Amygdala (tissue), 56 donors: ENCODE results near the gene NANOGP8.
"Not testable (repeated sequence)": the region's sequence is repeated elsewhere in the genome, so short reads cannot be mapped to it uniquely, and the experiment has no call there.

Experiments used
- DNase-seq, 56 donors: peaks; one replicate each; lab custom pipeline; 2025; lab: John Stamatoyannopoulos, UW

The NANOGP8 gene

DNA sequence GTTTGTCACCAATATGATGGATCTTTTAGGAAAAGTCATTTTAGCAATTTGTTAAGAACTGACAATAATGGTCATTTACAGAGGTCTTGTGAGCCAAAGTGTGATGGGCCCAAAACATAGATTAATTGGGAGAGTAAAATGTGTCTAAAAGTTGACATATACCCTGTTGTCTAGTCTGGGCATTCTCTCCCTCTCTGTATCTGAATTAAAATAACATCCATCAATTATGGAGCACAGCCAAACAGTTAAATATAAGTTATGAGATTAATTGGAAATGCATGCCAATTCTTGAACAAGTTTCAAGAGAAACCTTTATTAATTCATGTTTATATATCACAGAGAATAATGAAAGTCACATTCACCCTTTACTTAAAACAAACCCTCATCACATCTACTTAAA is 13.6 kb upstream of the NANOGP8 start:
- no peak for DNase-seq

DNA sequence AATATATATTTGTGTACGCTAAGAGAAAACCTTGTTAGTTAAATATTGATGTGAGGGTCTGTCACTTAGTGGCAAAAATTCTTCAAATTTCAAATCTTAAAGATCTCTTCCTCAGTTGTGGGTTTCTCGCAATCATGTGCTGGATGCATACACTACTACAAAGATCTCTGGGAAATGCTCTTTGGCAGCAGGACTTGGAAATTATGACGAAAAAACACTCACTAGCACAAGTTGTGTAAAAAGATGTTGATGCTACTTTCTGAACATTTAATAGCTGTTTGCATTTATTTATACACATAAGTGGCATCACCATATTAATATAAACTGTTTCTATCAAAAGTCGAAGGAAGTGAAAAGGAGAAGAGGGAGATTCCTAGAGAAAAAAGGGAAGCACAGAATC is 10.8 kb upstream of the NANOGP8 start:
- DNase-seq, result no peak

DNA sequence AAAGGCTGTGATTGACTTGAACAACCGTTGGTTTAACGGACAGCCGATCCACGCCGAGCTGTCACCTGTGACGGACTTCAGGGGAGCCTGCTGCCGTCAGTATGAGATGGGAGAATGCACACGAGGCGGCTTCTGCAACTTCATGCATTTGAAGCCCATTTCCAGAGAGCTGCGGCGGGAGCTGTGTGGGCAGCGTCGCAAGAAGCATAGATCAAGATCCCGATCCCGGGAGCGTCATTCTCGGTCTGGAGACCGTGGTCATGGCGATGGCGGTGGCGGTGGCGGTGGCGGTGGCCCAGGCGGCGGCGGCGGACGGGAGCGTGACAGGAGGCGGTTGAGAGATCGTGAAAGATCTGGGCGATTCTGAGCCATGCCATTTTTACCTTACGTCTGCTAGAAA is 7.8 kb upstream of the NANOGP8 start:
- DNase-seq, result no peak

DNA sequence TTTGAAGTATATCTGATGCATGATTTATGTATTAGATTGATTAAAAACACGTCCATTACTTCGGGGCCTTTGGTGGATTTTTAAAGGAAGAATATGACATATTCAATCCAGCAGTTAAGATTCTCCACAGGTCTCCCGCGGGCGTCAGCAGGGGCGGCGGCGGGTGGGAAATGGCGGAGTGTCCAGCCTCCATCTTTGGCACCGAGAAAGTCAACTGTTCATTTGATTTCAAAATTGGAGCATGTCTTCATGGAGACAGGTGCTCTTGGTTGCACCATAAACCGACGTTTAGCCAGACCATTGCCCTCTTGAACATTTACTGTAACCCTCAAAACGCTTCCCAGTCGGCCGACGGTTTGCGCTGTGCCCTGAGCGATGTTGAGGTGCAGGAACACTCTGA is 7.2 kb upstream of the NANOGP8 start:
- DNase-seq, result no peak

DNA sequence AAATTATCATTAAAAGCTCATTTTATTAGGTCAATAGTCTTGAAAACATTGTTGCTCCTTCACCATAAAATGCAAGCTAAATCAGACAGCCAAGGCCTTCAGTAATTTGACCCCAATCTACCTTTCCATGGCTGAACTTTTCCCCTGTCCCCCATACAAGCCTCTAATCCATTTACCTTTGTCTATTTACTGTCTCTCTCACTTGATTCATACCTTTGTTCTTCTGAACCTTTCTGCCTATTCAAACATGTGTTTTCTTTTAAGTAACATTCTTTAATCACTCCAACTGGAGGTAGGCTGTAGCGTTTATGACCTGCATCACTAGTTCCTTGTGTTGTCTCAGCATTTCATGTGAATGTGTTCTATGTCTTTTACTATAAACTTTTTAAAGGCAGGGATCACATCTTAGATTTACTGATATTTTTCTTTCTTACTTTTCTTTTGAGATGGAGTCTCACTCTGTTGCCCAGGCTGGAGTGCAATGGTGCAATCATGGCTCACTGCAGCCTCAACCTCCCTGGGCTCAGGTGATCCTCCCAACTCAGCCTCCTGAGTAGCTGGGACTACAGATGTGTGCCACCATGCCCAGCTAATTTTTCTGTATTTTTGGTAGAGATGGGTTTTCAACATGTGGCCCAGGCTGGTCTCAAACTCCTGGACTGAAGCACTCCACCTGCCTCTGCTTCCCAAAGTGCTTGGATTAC is 5.2 kb upstream of the NANOGP8 start:
- DNase-seq, result no peak

DNA sequence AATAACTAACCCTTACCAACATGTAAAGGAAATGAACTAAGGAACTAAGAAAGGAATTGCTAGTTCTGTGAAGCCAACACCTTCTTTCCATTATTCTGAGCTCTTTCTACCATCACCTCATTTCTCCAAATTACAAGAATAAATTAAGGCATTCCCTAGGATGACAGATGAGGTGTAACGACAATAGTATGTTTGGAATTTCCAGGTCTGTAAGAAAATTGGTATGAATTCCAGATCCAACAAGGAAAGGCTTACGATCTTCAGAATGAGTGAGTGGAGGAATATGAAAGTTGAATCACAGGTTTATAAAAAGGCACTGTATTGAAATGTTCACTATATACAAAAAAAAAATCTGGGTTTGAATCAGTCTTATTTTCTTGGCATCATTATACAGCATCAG is 4.5 kb upstream of the NANOGP8 start:
- no peak for DNase-seq

DNA sequence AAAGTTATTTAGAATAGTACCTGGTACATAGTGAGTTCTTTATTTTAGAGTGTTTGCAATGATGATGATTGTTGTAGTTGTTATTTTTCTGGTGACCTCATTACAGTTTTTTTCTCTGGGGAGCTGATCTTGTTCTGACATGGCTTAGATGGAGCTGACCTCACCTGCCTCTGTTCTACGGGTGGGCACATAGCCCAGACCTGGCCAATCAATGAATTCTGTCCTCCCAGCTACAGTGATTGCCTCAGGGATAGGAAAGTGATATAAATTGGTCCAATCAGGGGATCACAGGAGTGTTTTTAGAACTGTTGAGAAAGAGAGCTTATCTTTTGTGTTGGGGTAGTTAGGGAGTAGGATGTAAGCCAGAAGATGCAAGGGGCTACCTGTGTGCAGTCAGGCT is 3.2 kb upstream of the NANOGP8 start:
- no peak for DNase-seq

DNA sequence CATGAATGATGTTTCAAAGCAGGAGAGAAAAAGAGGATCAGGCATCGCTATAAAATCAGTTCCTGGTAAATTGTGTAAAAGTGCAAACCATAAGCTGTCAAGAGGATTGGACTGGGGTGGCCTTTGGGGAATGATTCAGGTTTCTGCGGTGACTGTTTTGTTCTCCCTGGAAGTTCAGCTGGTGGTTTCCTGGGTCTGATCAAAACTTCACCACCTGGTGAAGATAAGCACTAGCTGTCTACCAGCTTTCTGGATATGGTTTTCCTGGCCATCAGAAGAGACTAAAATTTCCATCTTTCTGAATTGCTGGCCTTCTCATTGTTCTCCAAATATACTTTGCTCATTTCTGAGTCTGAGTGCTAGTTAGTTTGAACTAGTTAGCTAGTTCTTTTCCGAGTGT is 2.7 kb upstream of the NANOGP8 start:
- no peak for DNase-seq

DNA sequence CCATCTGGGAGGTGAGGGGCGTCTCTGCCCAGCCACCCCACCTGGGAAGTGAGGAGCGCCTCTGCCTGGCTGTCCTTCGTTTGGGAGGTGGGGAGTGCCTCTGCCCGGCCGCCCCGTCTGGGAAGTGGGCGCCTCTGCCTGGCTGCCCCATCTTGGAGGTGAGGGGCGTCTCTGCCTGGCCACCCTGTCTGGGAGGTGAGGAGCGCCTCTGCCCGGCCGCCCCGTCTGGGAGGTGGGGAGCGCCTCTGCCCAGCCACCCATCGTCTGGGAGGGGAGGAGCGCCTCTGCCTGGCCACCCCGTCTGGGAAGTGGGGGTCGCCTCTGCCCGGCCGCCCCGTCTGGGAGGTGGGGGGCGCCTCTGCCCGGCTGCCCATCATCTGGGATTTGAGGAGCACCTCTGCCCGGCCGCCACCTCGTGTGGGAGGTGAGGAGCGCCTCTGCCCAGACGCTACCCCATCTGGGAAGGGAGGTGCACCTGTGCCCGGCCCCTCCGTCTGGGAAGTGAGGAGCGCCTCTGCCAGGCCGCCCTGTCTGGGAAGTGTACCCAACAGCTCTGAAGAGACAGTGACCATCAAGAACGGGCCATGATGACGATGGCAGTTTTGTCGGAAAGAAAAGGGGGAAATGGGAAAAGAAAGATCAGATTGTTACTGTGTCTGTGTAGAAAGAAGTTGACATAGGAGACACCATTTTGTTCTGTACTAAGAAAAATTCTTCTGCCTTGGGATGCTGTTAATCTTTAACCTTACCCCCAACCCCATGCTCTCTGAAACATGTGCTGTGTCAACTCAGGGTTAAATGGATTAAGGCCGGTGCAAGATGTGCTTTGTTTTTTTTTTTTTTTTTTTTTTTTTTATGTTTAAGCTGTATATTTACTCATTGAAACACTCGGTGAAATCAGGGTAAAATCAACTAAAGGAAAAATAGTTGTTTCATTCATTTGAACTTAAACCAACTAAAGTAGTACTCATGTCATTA is 2.4 kb downstream of the NANOGP8 start:
- DNase-seq, result not testable (repeated sequence)

DNA sequence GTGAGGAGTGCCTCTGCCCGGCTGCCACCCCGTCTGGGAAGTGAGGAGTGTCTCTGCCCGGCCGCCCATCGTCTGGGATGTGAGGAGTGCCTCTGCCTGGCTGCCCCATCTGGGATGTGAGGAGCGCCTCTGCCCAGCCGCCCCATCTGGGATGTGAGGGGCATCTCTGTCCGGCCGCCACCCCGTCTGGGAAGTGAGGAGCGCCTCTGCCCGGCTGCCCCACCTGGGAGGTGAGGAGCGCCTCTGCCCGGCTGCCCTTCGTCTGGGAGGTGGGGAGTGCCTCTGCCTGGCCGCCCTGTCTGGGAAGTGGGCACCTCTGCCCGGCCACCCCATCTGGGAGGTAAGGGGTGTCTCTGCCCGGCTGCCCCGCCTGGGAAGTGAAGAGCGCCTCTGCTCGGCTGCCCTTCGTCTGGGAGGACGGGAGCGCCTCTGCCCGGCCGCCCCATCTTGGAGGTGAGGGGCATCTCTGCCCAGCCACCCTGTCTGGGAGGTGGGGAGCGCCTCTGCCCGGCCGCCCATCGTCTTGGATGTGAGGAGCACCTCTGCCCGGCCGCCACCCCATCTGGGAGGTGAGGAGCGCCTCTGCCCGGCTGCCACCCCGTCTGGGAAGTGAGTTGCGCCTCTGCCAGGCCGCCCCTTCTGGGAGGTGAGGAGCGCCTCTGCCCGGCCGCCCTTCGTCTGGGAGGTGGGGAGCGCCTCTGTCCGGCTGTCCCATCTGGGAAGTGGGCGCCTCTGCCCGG is 3.3 kb downstream of the NANOGP8 start:
- DNase-seq, result not testable (repeated sequence)

DNA sequence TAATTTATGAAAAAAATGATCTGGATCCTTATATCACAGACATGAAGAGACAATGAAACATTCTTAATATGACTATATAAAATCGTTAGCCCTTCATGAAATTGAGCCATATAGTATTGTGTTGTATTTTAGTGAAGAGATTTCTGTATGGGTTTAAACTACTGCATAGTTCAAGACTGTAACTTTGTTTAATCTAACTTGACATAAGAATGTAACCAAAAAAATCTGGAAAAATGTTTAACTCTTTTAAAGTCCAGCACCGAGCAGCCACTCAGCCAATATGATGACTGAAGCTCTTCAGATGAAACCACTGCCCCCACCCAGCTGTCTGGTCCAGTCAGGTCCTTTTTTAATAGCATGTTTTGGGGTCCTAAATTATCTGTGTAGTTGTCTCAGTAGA is 4.9 kb downstream of the NANOGP8 start:
- DNase-seq, result no peak

DNA sequence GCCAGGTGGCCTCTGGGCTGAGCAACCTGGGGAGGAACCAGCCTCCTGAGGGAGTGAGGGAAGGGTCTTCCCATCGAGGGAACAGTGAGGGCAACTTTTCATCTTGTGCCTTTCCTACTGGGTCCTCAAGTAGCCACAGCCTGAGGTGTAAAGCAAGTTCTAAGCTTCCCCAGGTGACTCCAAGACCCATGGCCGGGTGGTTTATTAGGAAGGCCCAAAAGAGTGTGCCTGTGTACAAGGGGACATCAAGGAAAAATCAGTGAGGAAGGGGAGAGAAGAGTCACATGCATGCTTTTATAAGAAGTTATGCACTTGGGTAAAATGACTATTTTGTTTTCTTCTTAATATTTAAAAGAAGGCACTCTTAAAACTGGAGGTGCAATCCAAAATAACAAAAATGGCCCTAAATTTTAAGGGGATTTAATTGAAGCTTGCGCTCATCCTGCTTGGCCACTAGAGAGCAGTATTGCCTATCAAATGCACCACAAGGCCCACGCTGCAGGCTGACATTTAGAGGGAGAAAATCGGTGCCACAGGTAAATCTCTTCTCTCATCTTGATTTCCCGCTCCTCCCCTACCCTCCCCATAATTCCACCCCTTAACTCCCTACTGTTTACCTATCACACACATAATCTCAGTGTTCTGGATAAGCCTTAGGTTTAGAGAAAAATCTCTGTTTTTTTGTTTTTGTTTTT is 6.7 kb downstream of the NANOGP8 start:
- DNase-seq, result peak in 21 of 56 donors; percentile 1 to 49 (median 9)

DNA sequence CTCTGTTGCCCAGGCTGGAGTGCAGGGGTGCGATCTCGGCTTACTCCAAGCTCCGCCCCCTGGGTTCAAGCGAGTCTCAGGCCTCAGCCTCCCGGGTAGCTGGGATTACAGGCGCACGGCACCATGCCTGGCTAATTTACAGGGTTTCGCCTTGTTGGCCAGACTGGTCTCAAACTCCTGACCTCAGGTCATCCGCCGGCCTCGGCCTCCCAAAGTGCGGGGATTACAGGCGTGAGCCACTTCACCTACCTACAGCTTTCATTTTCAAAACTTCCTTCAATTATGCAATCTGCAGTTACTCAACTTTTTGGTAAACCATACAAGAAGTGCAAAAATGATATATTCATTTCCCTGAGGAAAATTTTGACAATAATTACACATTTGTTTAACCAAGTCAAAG is 14.0 kb downstream of the NANOGP8 start:
- no peak for DNase-seq

DNA sequence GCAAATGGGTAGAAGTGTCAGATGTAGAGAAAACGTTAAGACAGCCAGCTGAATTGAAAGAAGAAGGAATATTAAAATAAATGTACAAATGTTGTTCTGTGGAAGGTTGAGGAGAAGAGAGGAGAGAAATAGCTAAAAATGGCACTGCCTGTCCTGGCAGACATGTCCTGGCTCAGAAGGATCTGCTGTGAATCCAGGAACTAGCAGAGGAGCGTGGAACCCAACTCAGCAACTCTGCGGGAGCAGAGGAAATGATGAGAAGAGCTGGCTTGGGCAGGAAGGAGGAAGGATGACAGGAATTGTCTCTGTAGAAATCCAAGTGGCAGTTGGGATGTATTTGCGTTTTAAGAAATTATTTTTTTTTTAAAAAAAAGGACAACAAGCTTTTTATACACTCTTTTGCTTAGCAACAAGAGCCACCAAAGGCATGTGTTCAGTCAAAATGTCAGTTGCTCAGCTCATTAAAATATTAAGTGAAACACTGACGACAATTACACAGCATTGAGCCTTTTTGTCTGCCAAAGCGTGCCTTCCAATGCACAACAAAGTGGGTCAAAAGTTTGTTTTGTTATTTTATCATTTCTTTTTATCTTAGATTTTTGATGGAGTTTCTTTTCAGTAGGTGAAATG is 16.1 kb downstream of the NANOGP8 start:
- DNase-seq, result peak in 2 of 56 donors; percentile 0 to 1

DNA sequence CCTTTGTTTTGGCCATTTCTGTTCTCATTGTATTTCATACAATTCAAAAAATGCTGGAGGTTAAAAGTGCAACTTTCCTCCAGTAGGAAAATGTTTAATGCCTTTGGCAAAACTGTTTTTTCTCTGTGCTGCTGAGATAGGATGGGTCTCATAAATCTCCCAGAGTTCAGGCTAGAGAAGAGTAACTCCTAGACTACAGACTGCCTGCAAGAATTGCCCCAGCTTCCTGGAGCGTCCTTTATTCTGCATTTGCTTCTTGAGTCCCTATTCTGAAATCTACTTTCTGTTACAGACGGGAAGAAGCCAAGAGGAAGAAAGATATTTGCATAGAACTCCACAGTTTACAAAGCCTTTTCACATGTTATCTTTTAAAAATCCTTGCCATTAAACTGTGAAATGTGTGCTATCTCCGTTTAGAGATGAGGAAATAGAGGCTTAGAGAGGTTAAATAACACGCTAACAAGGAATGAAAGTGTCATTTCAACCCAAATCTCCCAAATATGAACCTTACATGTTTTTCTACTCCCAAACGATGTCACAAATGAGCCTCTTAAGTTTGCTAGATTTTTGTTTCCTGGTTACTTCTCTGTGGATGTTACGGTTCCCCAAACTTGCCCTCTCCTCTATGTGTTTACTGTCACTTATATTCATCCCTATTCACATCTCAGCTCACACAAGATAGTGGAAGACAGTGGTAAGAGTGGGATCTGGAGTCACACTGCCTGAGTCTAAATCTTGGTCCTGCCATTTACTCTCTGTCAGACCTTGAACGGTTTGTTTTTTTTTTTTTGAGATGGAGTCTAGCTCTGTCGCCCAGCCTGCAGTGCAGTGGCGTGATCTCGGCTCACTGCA is 17.4 kb downstream of the NANOGP8 start:
- DNase-seq, result no peak

DNA sequence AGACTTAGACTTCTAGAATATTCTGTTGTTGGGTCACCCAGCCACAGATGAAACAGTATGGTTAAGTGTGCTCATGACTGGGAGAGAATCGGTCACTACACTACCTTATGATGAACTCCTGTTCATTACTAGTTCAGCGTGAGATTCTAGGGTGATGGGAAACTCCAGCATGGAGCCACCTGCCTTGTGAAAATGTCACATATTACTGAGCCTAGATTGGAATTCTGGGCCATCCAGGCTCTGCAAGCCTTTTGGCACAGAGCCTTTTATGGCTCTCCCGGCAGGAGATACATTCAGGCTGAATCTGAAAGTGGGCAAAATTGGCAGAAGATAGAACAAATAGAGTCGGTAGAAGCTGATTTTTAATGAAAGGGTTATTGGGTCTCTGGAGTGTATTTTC is 19.0 kb downstream of the NANOGP8 start:
- no peak for DNase-seq

DNA sequence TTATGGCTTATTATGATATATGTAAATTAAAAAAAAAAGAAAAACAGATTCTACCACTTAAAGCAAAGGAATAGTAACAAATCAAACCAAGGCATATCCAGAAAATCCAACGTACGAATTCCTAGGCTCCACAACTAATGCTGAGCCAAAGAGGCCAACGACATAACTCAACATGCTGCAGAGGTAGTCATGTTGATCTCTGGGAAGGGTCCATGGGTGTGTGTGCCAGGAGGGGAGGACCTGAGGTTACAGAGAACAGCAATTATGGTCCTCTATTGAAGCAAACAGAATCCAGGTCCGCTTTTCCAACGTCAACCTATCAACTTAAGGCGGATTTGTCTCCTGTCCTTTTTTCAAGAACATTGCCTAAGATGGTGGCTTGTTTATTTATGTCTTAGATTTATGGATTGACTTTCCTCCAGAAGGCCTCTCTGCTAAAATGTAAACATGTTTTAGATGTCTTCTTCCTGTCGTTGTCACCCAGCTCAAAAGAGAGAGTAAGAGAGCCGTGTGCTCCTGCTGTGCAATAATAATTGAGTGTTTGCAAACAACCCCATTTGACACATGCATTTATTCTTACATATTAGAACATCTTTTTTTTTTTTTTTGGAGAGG is 20.4 kb downstream of the NANOGP8 start:
- no peak for DNase-seq

DNA sequence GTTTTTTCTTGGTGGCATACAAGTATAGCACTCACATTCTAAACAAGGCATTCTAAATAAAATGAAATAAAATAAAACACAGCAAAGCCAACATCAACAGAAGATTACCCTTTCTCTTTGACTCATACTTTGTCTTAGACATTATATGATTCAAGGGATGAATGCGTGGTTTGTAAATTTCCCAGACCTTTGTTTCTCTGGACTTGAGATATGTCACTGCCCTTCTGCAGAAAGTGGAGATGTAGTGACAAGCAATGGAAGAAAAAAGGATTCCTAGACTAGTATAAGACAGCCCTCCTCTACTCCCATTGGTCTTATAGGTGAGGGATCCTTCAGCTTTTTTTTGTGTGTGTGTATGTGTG is 22.4 kb downstream of the NANOGP8 start:
- DNase-seq, result no peak
